ENCODE results near the gene TUT1.
"Not testable (repeated sequence)": the region's sequence is repeated elsewhere in the genome, so short reads cannot be mapped to it uniquely, and the experiment has no call there.

TUT1 gene, protein sequence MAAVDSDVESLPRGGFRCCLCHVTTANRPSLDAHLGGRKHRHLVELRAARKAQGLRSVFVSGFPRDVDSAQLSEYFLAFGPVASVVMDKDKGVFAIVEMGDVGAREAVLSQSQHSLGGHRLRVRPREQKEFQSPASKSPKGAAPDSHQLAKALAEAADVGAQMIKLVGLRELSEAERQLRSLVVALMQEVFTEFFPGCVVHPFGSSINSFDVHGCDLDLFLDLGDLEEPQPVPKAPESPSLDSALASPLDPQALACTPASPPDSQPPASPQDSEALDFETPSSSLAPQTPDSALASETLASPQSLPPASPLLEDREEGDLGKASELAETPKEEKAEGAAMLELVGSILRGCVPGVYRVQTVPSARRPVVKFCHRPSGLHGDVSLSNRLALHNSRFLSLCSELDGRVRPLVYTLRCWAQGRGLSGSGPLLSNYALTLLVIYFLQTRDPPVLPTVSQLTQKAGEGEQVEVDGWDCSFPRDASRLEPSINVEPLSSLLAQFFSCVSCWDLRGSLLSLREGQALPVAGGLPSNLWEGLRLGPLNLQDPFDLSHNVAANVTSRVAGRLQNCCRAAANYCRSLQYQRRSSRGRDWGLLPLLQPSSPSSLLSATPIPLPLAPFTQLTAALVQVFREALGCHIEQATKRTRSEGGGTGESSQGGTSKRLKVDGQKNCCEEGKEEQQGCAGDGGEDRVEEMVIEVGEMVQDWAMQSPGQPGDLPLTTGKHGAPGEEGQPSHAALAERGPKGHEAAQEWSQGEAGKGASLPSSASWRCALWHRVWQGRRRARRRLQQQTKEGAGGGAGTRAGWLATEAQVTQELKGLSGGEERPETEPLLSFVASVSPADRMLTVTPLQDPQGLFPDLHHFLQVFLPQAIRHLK

GRCh38 chr11:62591448-62592145 lies at the start of gene TUT1:
Gene TUT1 (minus strand): TSS chr11:62591523. CDS start chr11:62591485, 38 bp downstream.
- no peak for DNase-seq

GRCh38 chr11:62632492-62632891 lies 41.2 kb upstream of the TUT1 start:
- no peak for DNase-seq

- DNase-seq, result no peak
Measured at GRCh38 chr11:62627713-62628112, 36.4 kb upstream of the TUT1 start.

DNA sequence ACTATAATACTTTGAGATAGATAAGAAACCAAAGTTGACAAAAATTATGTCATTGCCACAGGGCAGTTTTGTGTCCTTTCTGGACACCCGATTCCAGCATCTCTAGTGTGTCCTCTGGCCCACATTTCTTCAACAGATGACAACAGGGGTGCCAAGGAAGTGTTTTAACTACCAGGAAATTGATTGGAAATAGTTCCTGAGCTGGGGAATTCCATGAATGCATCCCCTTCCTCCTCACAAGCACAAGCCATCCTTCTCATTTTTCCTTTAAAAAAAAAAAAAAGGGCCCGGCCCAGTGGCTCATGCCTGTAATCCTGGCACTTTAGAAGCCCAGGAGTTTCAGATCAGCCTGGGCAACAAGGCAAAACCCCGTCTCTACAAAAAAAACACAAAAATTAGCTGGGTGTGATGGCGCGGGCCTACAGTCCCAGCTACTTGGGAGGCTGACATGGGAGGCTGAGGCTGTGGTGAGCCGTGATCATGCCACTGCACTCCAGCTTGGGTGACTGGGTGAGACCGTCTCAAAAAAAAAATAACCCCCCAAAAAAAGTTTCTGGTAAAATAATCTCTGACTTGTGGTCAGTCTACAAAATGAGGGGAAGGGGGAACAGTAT lies 31.3 kb upstream of the TUT1 start:
- DNase-seq, result no peak

- DNase-seq, result peak; percentile 86
Measured at GRCh38 chr11:62621567-62622470, 30.5 kb upstream of the TUT1 start, which contains the start of gene B3GAT3. Gene B3GAT3 (minus strand): TSS chr11:62621986. CDS start chr11:62621947, 39 bp downstream.

DNA sequence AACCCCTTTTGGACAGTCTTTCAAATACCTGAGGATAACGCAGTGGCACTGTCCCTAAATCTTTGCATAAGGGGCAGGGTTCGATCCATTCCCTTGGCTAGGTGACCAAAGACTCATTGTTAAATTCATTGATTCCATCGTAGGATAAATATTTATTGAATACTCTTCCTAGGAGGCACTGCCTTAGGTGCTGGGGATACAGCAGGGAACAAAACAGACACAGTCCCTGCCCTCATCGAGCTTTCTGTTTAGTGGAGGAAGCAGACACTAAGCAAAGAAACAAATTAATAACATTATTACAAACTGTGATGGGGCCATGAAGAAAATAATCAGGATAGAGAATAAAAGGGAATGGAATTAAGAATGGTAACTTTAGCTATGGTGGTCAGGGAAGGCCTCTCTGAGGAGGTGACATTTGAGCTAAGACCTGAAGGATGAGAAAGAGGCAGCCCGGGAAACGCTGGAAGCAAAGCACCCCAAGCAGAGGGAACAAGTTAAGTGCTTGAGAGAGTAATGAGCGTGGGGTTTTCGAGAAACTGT lies 29.8 kb upstream of the TUT1 start:
- DNase-seq, result no peak

- DNase-seq, result not testable (repeated sequence)
Measured at GRCh38 chr11:62616957-62617356, 25.6 kb upstream of the TUT1 start.

DNA sequence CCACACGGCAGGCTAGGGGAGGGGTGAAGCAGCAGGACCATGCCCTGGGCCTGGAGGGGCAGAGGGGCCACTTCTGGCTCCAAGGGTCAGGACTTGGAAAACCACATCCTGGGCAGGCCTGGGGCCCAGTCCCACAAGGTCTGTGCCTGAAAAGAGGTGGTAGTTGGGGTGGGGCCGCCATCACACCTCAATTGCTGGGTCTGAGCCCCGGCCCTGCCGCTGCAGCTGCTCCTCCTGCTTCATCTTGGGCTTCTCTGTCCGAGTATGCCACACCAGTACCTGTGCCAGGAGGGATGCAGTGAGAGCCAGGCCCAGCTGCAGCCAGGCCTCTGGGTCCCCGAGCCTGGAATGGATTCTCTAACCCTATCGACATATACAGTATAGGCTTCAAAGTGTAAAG lies 24.2 kb upstream of the TUT1 start:
- no peak for DNase-seq

- DNase-seq, result no peak
Measured at GRCh38 chr11:62614275-62614674, 23.0 kb upstream of the TUT1 start.

GRCh38 chr11:62613291-62613778 lies 22.0 kb upstream of the TUT1 start:
- DNase-seq, result no peak

GRCh38 chr11:62612366-62613290 lies 21.3 kb upstream of the TUT1 start, which contains the start of the genes EML3 and ROM1:
Gene EML3 (minus strand): TSS chr11:62612775. CDS start chr11:62612457, 318 bp downstream.
Gene ROM1 (plus strand): TSS chr11:62613257. CDS start chr11:62613282, 25 bp downstream.
- DNase-seq, result no peak

GRCh38 chr11:62611705-62612365 lies 20.5 kb upstream of the TUT1 start:
- no peak for DNase-seq

DNA sequence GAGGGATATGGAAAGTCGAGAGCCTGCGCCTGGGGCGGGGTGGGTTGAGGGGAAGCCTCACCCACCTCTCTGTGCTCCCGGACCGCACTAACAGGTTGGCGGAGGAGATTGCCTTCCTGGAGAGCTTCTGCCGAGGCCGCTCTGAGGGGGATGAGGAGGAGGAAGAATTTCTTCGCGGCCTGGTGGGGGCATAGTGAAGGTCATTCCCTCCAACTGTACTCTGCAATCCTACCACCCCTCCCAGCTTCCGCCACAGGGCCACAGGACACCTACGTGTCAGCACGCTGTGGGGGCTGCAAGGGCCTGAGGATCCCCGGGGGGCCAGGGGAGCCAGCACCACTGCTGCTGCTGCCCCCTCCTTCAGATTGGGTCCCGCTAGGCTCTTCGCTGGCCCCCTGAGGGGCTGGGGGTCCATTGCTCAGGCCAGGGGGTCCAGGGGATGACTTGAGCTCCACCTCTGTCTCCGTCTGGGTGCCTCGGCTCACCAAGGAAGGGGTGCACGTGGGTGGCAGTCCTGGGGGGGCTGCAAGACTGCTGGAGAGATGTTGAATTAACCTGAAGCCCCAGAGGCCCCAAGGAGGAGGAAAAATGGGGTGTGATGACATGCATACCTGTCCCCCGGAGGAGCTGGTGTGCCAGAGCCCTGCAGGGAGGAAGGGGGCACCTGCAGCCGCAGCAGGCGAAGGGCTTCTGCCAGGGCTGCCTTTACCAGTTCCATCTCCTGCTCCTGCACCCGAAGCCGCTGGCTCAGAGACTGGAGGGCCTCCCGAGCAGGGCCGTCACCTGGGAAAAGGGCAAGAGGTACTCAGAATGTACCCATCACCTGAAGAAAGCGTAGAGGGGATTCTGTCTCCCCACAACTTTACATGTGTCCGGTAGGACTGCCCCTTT lies 19.7 kb upstream of the TUT1 start:
- DNase-seq, result no peak

- no peak for DNase-seq
Measured at GRCh38 chr11:62610403-62610802, 19.1 kb upstream of the TUT1 start.

DNA sequence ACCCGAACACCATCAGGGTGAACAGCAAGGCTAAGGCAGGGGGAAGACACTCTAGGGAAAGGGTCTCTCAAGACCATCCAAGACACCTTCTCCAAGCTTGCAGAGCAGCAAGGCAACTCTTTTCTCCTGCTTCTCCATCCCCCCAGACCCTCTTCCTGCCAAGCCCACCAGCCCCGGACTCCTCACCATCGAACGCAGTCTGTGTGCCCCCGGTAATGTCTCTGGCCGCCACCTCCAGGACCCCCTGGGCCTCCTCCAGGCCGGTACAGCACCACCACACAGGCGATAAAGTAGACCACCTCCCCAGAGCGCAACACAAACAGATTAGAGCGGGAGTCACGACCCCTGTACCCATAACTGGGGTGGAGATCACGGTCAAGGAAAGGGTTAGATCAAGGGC lies 17.5 kb upstream of the TUT1 start:
- DNase-seq, result no peak

GRCh38 chr11:62607714-62608113 lies 16.4 kb upstream of the TUT1 start:
- DNase-seq, result no peak

GRCh38 chr11:62605902-62606301 lies 14.6 kb upstream of the TUT1 start:
- no peak for DNase-seq

- no peak for DNase-seq
Measured at GRCh38 chr11:62605467-62605866, 14.1 kb upstream of the TUT1 start.
